Stimulated activated CD4-positive, alpha-beta T cell treated with anti-CD3 and anti-CD28 coated beads, Interleukin-1b, Interleukin-23, amount 100 ng/mL, for 1 hour (primary cell): Measurements from ENCODE around the gene DIAPH2.
"Not testable (repeated sequence)": the region's sequence is repeated elsewhere in the genome, so short reads cannot be mapped to it uniquely, and the experiment has no call there.

ENCODE experiments used
- DNase-seq, 2 donors: peaks; one replicate each; pipeline ENCODE4 v3.0.0-alpha.2; 2020; ENCODE audit warnings: low read depth in 2 of 2

DIAPH2 gene

GRCh38 chrX:96684339-96685209 lies at the start of gene DIAPH2:
DIAPH2 (plus strand) TSS chrX:96684842.
- DNase-seq: peak; percentile 12 to 13

GRCh38 chrX:96650023-96650422 lies 34.6 kb upstream of the DIAPH2 start:
- DNase-seq: no peak

GRCh38 chrX:96655947-96656623 lies 28.6 kb upstream of the DIAPH2 start:
- no peak for DNase-seq

- DNase-seq: no peak
Measured at GRCh38 chrX:96682516-96682915, 2.1 kb upstream of the DIAPH2 start.

- no peak for DNase-seq
Measured at GRCh38 chrX:96683997-96684338, 674 bp upstream of the DIAPH2 start.

- peak in 1 of 2 donors; percentile 2 for DNase-seq
Measured at GRCh38 chrX:96685210-96686099, 813 bp downstream of the DIAPH2 start.

GRCh38 chrX:96687776-96688175 lies 3.1 kb downstream of the DIAPH2 start:
- no peak for DNase-seq

GRCh38 chrX:96688789-96689188 lies 4.1 kb downstream of the DIAPH2 start:
- DNase-seq: no peak

GRCh38 chrX:96689991-96690390 lies 5.3 kb downstream of the DIAPH2 start:
- no peak for DNase-seq

- no peak for DNase-seq
Measured at GRCh38 chrX:96692454-96692853, 7.8 kb downstream of the DIAPH2 start.

- DNase-seq: no peak
Measured at GRCh38 chrX:96692890-96693289, 8.2 kb downstream of the DIAPH2 start.

GRCh38 chrX:96693407-96693806 lies 8.8 kb downstream of the DIAPH2 start:
- no peak for DNase-seq

GRCh38 chrX:96696462-96696861 lies 11.8 kb downstream of the DIAPH2 start:
- DNase-seq: no peak

- DNase-seq: no peak
Measured at GRCh38 chrX:96700625-96701024, 16.0 kb downstream of the DIAPH2 start.

GRCh38 chrX:96703379-96703778 lies 18.7 kb downstream of the DIAPH2 start:
- DNase-seq: no peak

GRCh38 chrX:96703816-96704215 lies 19.2 kb downstream of the DIAPH2 start:
- no peak for DNase-seq

GRCh38 chrX:96704629-96705028 lies 20.0 kb downstream of the DIAPH2 start:
- DNase-seq: no peak

- DNase-seq: no peak
Measured at GRCh38 chrX:96705905-96706304, 21.3 kb downstream of the DIAPH2 start.

- no peak for DNase-seq
Measured at GRCh38 chrX:96707804-96708203, 23.2 kb downstream of the DIAPH2 start.

GRCh38 chrX:96710031-96710430 lies 25.4 kb downstream of the DIAPH2 start:
- no peak for DNase-seq

- DNase-seq: no peak
Measured at GRCh38 chrX:96713303-96713702, 28.7 kb downstream of the DIAPH2 start.

GRCh38 chrX:96714393-96714792 lies 29.8 kb downstream of the DIAPH2 start:
- DNase-seq: not testable (repeated sequence)
